Endometrial microvascular endothelial cells (primary cell): ENCODE measurements around the gene GSTM1. TPM values are rescaled to one million over a fixed set of nuclear protein-coding genes. Genes with fewer than 3 reads are reported as not detected.

Experiments
- in situ Hi-C: cut with HindIII; loops from 2 replicates; pipeline ENCODE4 v1.10.0; 2017; ENCODE audit warnings: low sequenced_read_pairs, low pct_unique_long_range_greater_than_20kb; ENCODE audit errors: inconsistent ontology term
- total RNA-seq: library from RNA; depleted of rRNA; stranded (reverse); fragments of >200 nt; gene quantifications from one replicate; pipeline ENCODE4 v1.2.3, GENCODE V29; 2015; ENCODE audit errors: inconsistent ontology term

GSTM1 gene
- total RNA-seq, 1 donor from 2014 or later, result 19.0 TPM

DNA sequence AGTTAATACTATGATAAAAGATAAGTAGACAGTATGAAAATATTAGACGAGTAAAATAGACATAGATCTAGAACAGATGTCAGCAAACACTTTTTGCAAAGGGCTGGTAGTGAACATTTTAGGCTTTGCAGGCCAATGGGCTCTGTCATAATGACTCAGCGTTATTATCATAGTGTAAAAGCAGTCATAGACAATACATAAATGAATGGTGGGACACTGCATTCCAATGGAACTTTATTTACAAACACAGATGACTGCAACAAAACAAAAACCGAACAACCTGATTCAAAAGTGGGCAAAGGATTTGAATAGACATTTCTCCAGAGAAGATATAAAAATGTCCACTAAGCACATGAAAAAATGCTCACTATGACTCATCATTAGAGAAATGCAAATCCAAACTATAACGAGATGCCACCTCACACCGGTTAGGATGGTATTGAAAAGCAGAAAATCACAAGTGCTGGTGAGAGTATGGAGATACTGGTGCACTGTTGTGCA lies 31.8 kb downstream of the GSTM1 start:
- in situ Hi-C loops, result no loop called here

GRCh38 chr1:109721042-109721441 lies 33.4 kb downstream of the GSTM1 start:
- in situ Hi-C loops, result no loop called here

DNA sequence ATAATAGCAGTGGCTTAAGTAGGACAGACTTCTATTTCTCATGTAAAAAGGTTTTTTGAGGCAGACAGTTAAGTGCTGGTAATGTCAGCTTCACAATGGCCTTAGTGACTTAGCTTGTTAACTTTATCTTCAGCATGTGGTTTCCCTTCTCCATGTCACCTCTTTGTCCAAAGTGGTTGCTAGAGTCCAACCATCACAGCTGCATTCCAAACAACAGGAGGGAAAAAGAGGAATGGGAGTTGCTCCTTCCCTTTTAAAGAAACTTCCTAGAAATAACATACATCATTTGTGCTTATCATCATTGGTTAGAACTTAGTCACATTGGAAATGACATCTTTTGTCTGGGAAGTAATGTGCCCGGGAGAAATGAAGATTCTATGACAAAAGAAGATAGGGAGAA lies 34.4 kb downstream of the GSTM1 start:
- in situ Hi-C loops, result no loop called here

GRCh38 chr1:109722908-109723691 lies 35.5 kb downstream of the GSTM1 start:
- in situ Hi-C loops, result no loop called here

GRCh38 chr1:109724933-109725332 lies 37.3 kb downstream of the GSTM1 start:
- in situ Hi-C loops, result no loop called here

GRCh38 chr1:109725510-109725909 lies 37.9 kb downstream of the GSTM1 start:
- in situ Hi-C loops, result no loop called here

GRCh38 chr1:109726007-109726406 lies 38.4 kb downstream of the GSTM1 start:
- in situ Hi-C loops, result no loop called here

GRCh38 chr1:109726728-109727373 lies 39.2 kb downstream of the GSTM1 start:
- in situ Hi-C loops, result no loop called here

DNA sequence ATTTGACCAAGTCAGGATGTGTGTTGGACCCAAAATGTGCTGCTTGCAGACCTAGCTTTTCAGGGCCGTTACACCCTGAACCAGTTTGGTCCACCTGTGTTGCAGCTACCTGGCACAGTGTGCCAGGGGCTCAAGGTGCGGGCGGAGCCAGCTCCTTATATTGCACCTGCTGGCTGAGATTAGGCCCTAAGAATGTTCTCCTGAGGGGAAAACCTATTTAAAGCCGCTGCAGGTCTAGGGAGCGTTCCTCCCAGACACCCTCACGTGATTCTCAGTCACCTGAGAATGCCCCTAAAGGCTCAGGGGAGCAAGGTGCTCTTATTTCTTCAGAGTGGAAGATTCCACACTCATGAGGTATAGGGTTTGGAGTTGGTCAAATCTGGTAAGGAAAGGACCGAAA lies 41.3 kb downstream of the GSTM1 start:
- in situ Hi-C loops, result no loop called here

DNA sequence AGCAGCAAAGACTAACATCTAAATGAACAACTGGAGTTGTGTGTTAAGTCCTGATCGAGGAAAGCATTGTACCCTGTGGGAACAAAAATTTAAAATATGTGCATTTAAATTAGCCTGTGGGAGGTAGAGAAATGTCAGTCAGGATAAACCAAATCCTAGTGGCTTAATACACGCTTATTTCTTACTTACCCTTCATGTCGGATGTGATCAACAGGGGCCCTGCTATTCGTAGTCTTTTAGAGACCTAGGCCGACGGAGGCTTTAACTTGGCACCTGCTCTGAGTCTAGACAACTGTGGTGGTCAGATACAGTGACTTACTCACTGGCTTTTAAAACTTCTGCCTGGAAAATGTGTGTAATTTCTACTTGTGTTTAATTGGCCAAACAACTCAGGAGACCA lies 43.0 kb downstream of the GSTM1 start:
- in situ Hi-C loops, result no loop called here

DNA sequence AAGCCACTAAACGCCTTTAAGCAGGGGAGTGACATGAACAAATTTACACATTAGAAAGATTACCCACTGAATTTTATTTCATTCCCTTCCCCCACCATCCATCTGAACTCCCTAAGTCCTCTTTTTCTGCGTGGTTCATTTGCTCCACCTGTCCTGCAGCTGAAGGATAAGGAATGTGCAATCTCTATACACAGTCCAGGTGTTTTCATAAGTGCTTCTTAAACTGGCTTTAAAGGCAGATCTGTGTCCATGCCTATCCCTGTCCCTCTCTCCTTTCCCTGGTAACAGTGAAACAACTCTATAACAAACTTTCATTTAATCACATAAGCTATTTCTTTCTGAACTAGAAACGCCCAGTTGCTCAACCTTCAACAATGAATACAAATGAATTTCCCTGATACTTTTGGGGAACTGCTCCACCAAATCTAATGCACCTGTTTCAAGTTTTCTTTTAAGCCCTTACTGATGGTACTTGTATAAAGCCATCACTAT lies 44.8 kb downstream of the GSTM1 start:
- in situ Hi-C loops, result no loop called here

DNA sequence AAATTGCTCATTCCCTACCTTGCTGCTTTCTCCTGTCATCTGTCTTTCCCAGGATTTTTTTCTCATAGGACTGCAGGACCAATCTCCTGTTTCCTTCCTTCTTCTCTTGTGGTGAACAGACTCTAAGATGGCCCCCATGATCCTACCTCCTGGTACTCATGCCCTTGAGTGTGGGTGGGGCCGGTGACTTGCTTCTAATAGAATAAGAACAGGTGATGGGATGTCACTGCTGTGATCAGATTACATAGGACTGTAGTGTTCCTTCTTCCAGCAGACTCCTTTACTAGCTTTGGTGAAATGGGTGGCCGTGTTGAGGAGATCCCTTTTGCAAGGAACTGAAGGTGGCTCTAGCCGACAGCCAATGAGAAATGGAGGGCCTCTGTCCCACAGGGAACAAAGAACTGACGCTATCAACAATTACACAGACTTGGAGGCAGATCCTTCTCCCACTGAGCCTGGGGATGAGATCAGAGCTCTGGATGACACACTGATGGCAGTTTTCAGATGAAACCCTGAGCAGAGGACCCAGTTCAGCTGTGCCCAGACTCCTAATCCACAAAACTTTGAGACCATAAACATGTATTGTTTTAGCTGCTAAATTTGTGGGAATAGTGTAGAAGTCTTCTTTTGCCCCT lies 45.7 kb downstream of the GSTM1 start:
- in situ Hi-C loops, result no loop called here

DNA sequence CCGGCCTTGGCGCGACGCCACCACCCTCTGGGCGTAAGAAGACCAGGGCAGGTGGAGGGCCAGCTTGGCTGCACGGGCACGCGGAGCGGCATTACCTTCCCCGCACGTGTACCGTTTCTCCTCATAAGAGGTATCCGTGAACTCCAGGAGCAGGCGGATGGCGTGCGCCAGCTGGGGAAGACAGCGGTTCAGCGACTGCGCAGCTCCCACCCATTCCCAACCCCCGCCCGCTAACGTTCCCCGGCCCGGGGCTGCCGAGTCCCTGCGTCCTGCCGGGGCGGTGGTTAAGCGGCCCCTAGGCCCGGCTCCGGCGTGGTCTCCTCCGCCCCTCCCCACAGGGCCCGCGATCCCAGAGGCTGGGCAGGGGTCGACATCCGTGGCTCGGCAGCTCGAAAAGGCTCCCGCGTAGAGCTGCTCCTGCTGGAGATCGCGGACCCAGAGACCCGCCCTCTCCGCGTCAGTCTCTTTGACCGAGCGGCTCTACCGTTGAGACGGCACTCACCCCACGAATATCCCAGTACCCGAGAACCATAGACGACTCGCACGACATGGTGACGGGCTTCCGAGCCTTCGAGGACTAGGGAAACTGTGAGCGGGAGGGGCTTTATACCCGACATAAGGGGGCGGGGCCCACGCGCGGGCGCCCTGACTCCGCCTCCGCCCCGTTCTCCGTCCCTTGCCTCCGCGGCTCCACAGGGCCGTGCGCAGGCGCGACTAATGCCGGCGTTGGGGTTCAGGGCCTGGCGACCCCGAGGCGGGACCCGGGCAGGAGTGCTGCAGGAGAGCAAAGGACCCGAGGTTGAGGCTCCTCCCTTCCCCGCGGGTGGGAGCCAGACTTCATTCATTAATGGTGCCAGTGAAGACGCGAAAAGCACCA lies 52.4 kb downstream of the GSTM1 start:
- in situ Hi-C loops, result no loop called here

- in situ Hi-C loops, result no loop called here
Measured at GRCh38 chr1:109740615-109741373, 53.2 kb downstream of the GSTM1 start, which contains the start of gene GSTM3. GSTM3 (minus strand) TSS chr1:109741038; CDS start chr1:109740287, 751 bp downstream.
